DOHH2 (cell line): Measurements from ENCODE around the gene COG2.

Source experiments
- H3F3A ChIP-seq: fragments of 200-600 bp; sonication (generic), shearing (Covaris generic); 2 replicates; pipeline ENCODE4 v1.6.0; 2016; ENCODE audit warnings: antibody characterized with exemption, mild to moderate bottlenecking; ENCODE audit not compliant: control insufficient read depth, insufficient read depth
- H3K27ac ChIP-seq: fragments of 200-600 bp; sonication (generic); 2 replicates; pipeline ENCODE4 v1.5.1; 2014; ENCODE audit warnings: low read depth, mild to moderate bottlenecking, low read length, moderate library complexity
- H3K27me3 ChIP-seq: fragments of 200-600 bp; sonication (generic); 2 replicates; pipeline ENCODE4 v1.6.1; 2014; ENCODE audit warnings: mild to moderate bottlenecking, low read length, mixed read lengths; ENCODE audit not compliant: control insufficient read depth
- H3K36me3 ChIP-seq: fragments of 200-600 bp; sonication (generic); 2 replicates; pipeline ENCODE4 v1.6.1; 2014; ENCODE audit warnings: mild to moderate bottlenecking, low read length, moderate library complexity, mixed read lengths; ENCODE audit not compliant: control insufficient read depth
- H3K4me1 ChIP-seq: fragments of 200-600 bp; sonication (generic); 2 replicates; pipeline ENCODE4 v1.6.1; 2014; ENCODE audit warnings: mild to moderate bottlenecking, low read length, mixed read lengths; ENCODE audit not compliant: control insufficient read depth
- H3K4me2 ChIP-seq: fragments of 200-600 bp; sonication (generic); 2 replicates; pipeline ENCODE4 v1.6.0; 2014; ENCODE audit warnings: mild to moderate bottlenecking, low read length, moderate library complexity
- H3K4me3 ChIP-seq: fragments of 200-600 bp; sonication (generic); 2 replicates; pipeline ENCODE4 v1.5.1; 2014; ENCODE audit warnings: mild to moderate bottlenecking, low read length, mixed read lengths
- H3K79me2 ChIP-seq: fragments of 200-600 bp; sonication (generic); 2 replicates; pipeline ENCODE4 v1.6.1; 2014; ENCODE audit warnings: mild to moderate bottlenecking, low read length, mixed read lengths; ENCODE audit not compliant: control insufficient read depth
- H3K9me2 ChIP-seq: fragments of 200-600 bp; sonication (generic); replicated peaks from 2 replicates; pipeline ENCODE4 v1.6.1; 2014; ENCODE audit warnings: mild to moderate bottlenecking, low read length, mixed read lengths; ENCODE audit not compliant: control insufficient read depth
- H3K9me3 ChIP-seq: fragments of 200-600 bp; sonication (generic); 2 replicates; pipeline ENCODE4 v1.6.1; 2014; ENCODE audit warnings: antibody characterized with exemption, low read length, mixed read lengths; ENCODE audit not compliant: control insufficient read depth, insufficient read depth
- H4K20me1 ChIP-seq: fragments of 200-600 bp; sonication (generic); 2 replicates; pipeline ENCODE4 v1.6.0; 2014; ENCODE audit warnings: low read depth, mild to moderate bottlenecking, antibody characterized with exemption, low read length, moderate library complexity; ENCODE audit not compliant: control insufficient read depth, insufficient read depth
- CTCF ChIP-seq: fragments of 200-600 bp; sonication (generic); IDR thresholded peaks from one replicate; pipeline ENCODE4 v1.5.1; 2014; ENCODE audit warnings: antibody characterized with exemption, mild to moderate bottlenecking, low read depth, low read length; ENCODE audit not compliant: poor library complexity, severe bottlenecking
- EZH2phosphoT487 ChIP-seq: fragments of 200-600 bp; sonication (generic); IDR thresholded peaks from 2 replicates; pipeline ENCODE4 v1.6.1; 2017; ENCODE audit warnings: borderline replicate concordance, mild to moderate bottlenecking, antibody characterized with exemption, low read length, moderate library complexity, mixed read lengths

COG2 gene

DNA sequence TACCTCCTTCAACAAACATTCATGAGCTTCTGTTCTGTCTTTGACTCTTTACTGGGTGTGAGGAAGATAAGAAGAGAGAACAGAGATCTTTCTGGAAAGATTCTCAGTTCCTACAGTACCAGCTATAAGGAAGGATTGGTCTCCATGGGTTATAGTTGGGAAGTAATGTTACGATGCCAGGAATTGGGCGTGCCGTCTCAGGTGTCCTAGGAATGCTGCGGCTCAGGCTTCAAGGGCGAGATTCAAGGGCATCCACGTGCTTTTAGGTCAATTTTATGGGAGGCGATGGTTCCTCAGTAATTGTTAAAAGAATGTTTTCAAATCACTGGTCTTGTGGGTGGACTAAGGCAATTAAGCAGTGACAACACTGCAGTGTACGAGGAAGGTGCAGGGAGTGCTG lies 27.3 kb downstream of the COG2 start:
- no peak for TF ChIP-seq EZH2phosphoT487
- no peak for TF ChIP-seq CTCF
- peaks cover 87% of the 10 kb centered on the region for H3K36me3 ChIP-seq
- H4K20me1 ChIP-seq = no peaks in the 10 kb centered on the region
- H3K9me3 ChIP-seq = no peaks in the 10 kb centered on the region
- no peaks in the 10 kb centered on the region for H3F3A ChIP-seq
- H3K4me2 ChIP-seq = no peak overlapping the region
- no peaks in the 10 kb centered on the region for H3K27me3 ChIP-seq
- no peaks in the 10 kb centered on the region for H3K9me2 ChIP-seq
- no peak overlapping the region for H3K4me3 ChIP-seq
- H3K79me2 ChIP-seq = no peaks in the 10 kb centered on the region
- no peak overlapping the region for H3K27ac ChIP-seq
- H3K4me1 ChIP-seq = no peaks in the 10 kb centered on the region

DNA sequence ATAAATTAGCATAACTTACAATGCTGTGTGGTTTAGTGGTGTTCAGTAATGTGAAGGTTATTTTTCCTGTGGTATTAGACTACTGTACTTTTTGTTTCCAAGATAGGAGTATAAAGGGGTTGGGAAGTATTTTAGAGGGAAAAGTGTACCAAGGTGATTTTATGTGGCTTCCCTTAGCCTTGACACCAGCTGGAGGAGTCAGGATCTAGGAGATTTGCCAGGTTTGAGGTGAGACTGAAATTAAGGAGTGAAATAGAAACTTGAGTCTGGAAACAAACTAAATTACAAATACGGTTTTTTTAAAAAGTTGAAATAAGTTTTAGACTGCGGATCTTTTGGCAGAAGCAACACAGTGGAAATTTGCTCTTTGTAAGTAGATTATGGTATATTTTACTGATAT lies 32.3 kb downstream of the COG2 start:
- H3K36me3 ChIP-seq = peaks cover 91% of the 10 kb centered on the region
- no peaks in the 10 kb centered on the region for H3K9me2 ChIP-seq
- no peaks in the 10 kb centered on the region for H3K9me3 ChIP-seq
- no peaks in the 10 kb centered on the region for H3K79me2 ChIP-seq
- no peaks in the 10 kb centered on the region for H3K27me3 ChIP-seq
- TF ChIP-seq EZH2phosphoT487 = no peak
- TF ChIP-seq CTCF = no peak
- H3K4me1 ChIP-seq = no peaks in the 10 kb centered on the region
- no peak overlapping the region for H3K27ac ChIP-seq
- no peak overlapping the region for H3K4me3 ChIP-seq
- H3F3A ChIP-seq = no peaks in the 10 kb centered on the region
- no peak overlapping the region for H3K4me2 ChIP-seq
- H4K20me1 ChIP-seq = no peaks in the 10 kb centered on the region

GRCh38 chr1:230677200-230677599 lies 34.9 kb downstream of the COG2 start:
- Histone ChIP-seq H3F3A (no peaks in the 10 kb centered on the region), H3K36me3 (peaks cover 88% of the 10 kb centered on the region), H3K4me1 (no peaks in the 10 kb centered on the region), H3K27ac (no peak overlapping the region), H3K9me2 (no peaks in the 10 kb centered on the region), H4K20me1 (no peaks in the 10 kb centered on the region), H3K27me3 (no peaks in the 10 kb centered on the region), H3K4me2 (no peak overlapping the region), H3K4me3 (no peak overlapping the region), H3K9me3 (no peaks in the 10 kb centered on the region), H3K79me2 (no peaks in the 10 kb centered on the region)
- no peak for TF ChIP-seq EZH2phosphoT487
- no peak for TF ChIP-seq CTCF

DNA sequence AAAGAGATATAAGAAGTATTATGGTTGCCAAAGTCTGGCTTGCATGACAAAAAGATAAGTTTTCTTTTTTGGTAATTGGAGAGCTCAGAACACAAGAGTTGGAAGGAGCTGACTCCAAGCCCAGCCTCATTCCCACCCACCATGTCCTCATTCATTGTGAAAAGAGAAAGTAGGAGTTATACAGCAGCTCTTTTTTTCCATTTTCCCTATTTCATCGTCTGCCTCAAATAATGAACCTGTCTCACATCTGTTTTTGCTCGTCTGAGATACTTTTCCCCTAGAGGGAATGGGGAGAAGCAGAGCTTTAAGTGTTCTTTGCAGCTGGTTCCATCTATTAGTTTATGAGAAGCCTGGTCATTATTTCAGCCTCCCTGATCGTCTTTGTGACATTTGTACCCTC lies 36.9 kb downstream of the COG2 start:
- Histone ChIP-seq H4K20me1 (no peaks in the 10 kb centered on the region), H3K4me1 (no peaks in the 10 kb centered on the region), H3K79me2 (no peaks in the 10 kb centered on the region), H3K27ac (no peak overlapping the region), H3K4me2 (no peak overlapping the region), H3K9me3 (no peaks in the 10 kb centered on the region), H3K4me3 (no peak overlapping the region), H3K9me2 (no peaks in the 10 kb centered on the region), H3K27me3 (no peaks in the 10 kb centered on the region), H3K36me3 (peaks cover 87% of the 10 kb centered on the region), H3F3A (no peaks in the 10 kb centered on the region)
- no peak for TF ChIP-seq EZH2phosphoT487
- TF ChIP-seq CTCF = no peak
